ENCODE data around the gene PGP.
A peak's percentile ranks its signal among the peaks of the same experiment; 100 is the strongest.
"Not testable (repeated sequence)": the region's sequence is repeated elsewhere in the genome, so short reads cannot be mapped to it uniquely, and the experiment has no call there.

Gene PGP

GRCh38 chr16:2214719-2214968 lies at the start of gene PGP:
TSS of gene PGP (minus strand) at chr16:2214840. CDS start at chr16:2214777, 63 bp downstream.
- DNase-seq (ENCODE audit: low read depth): no peak

DNA sequence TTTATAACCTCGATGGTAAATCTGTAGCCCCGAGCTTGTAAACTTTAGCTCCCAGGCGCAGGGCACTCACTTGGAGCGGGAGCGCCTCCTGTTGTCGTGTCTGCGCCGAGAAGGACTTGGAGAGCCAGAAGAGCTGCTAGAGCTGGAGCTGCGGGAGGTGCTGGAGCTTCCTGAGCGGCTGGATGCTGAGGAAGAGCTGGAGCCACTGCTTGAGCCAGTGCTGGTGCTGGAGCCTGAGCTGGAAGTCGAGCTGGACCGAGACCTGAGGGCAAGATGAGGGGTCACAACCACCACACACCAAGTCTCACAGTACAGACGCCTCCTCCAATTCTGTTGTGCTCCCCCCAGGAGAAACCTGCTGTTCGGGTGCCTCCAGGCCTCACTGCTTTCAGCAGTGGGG lies 48.4 kb upstream of the PGP start:
- DNase-seq (ENCODE audit: low read depth): not testable (repeated sequence)

- no peak for DNase-seq (ENCODE audit: low read depth)
These were observed 45.6 kb upstream of the PGP start for GRCh38 chr16:2260250-2260649.

GRCh38 chr16:2258530-2258929 lies 43.9 kb upstream of the PGP start:
- not testable (repeated sequence) for DNase-seq (ENCODE audit: low read depth)

DNA sequence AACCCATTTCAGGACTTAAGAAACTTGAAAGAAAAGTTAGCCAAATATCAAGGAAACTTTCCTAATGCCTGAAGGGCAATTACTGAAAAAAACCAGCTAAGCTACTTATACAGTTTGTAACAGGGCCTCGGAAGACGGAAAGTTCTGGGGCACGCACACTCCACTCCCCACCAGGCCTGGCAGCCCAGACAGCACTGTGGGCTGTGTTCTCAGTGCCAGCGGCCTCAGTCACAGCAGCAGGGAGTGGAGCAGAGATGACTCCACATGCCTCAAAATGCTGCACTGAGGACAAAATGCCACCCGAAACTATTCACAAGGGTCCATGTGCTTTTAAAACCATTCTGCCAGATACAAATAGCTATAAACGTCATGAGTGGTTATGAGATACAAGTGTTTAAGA lies 43.1 kb upstream of the PGP start:
- DNase-seq (ENCODE audit: low read depth): no peak

GRCh38 chr16:2256531-2257140 lies 42.0 kb upstream of the PGP start:
- no peak for DNase-seq (ENCODE audit: low read depth)

GRCh38 chr16:2253293-2253692 lies 38.7 kb upstream of the PGP start:
- no peak for DNase-seq (ENCODE audit: low read depth)

DNA sequence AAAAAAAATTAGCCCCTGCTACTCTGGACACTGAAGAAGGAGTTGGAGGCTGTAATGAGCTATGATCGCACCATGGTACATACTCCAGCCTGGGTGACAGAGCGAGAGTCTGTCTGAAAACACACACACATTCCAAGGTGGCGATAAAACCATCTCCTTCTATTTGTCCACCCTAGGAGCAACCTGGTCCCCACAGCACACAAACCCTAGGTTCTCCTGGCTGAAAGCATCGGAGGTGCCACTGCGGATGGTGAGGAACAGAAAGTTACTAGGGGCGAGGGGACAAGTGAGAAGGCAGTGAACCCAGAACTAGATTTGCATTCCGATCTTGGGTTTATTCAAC lies 38.1 kb upstream of the PGP start:
- DNase-seq (ENCODE audit: low read depth): no peak

GRCh38 chr16:2251296-2252111 lies 36.9 kb upstream of the PGP start, which contains the start of gene ECI1:
TSS of gene ECI1 (minus strand) at chr16:2251587. CDS start at chr16:2251566, 21 bp downstream.
- peak; percentile 59 for DNase-seq (ENCODE audit: low read depth)

- no peak for DNase-seq (ENCODE audit: low read depth)
These were observed 36.1 kb upstream of the PGP start for GRCh38 chr16:2250652-2251295.

DNA sequence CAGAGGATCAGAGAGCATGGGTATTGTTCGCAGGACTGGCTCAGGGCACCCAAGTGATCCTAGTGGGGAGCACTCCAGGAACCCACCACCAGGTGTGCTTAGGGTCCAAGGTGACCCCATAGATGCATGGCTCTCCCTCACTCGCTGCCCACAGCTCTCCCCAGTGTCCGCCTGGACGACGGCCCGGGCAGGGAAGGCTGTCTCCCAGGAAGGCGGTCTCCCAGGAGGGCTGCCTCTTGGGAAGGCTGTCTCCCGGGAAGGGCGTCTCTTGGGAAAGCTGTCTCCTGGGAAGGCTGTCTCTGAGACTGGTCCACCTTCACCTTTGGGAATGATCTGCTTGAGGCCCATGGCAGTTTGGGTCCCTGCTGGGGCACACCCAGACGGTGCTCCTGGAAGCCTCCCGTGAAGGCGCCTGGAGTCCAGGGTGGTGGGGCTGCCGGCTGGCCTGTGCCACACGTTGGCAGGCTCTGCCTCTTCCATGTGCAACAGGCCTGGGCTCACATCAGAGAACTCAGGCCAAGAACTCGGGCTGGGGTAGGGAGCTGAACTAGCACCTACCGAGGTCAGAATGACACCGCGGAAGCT lies 31.8 kb upstream of the PGP start:
- no peak for DNase-seq (ENCODE audit: low read depth)

GRCh38 chr16:2244926-2245795 lies 30.5 kb upstream of the PGP start:
- no peak for DNase-seq (ENCODE audit: low read depth)

GRCh38 chr16:2244301-2244700 lies 29.7 kb upstream of the PGP start:
- no peak for DNase-seq (ENCODE audit: low read depth)

DNA sequence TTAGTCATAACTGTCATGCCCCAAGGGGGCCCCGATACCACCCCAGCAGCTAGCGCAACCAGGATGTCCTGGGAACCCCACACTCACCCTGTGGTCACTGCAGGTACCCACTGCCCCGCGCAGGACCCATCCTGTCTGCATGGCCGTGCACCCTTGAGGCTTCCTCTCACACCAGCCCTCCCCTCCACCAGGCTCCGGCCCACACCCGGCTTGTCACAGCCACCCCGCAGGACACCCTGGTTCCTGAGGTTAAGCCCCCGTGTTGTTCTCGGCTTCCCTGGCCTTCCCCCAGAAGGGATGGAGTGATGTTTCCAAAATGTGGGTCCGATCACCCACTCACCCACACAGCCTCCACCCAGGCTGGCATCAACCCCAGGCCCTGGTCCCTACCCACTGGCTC lies 29.1 kb upstream of the PGP start:
- DNase-seq (ENCODE audit: low read depth): no peak

GRCh38 chr16:2243031-2243528 lies 28.4 kb upstream of the PGP start:
- no peak for DNase-seq (ENCODE audit: low read depth)

- DNase-seq (ENCODE audit: low read depth): no peak
These were observed 28.0 kb upstream of the PGP start for GRCh38 chr16:2242598-2242997.

GRCh38 chr16:2240331-2240730 lies 25.7 kb upstream of the PGP start:
- DNase-seq (ENCODE audit: low read depth): not testable (repeated sequence)

DNA sequence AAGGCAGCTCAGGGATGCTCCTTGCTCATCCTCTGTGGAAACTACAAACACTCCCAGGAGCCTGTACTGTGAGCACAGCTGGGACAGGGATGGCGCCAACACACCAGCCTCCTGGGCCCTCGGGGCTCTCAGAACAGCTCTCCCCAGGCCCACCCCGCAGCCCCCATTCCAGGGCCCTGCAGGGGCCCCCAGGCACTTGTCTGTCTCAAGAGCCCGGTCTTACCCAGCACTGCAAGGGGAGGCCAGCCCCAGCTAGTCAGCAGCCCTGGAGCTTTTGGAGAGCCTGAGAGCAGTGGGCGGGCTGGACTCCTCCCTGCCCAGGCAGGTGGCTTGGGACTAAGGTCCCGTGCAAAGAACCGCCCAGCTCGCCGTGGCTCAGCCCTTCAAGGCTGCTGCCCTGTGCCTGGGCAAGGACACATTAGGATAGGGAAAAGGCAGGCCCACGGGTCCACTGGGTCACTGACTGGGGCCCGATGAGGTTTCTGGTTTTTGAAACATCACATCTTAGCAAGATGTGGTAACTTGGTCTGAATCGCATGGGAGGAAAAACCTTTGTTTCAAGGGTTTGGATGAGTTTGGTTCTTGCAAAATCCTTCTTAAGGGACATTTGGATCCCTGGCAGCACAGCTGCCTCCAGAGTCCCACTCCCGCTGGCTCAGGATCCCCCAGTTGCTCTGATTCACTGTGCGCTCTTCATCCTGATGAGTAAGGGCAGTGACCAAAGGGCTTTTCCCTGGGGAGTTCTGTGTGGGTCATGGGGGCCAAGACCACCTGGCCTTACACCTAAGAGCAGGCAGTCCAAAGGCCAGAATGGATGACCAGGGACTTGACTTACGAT lies 24.4 kb upstream of the PGP start:
- no peak for DNase-seq (ENCODE audit: low read depth)

GRCh38 chr16:2238150-2238837 lies 23.7 kb upstream of the PGP start:
- DNase-seq (ENCODE audit: low read depth): no peak

- no peak for DNase-seq (ENCODE audit: low read depth)
These were observed 23.0 kb upstream of the PGP start for GRCh38 chr16:2237493-2238149.

All from stimulated activated CD8-positive, alpha-beta memory T cell treated with anti-CD3 and anti-CD28 coated beads, Interleukin-15, amount 100 ng/mL, for 24 hours (primary cell).